B cell (primary cell): Measurements from ENCODE around the gene FADD. TPM values are rescaled to one million over a fixed set of nuclear protein-coding genes. Genes with fewer than 3 reads are reported as not detected.

Experiments
- ATAC-seq: fragments of 200-7000 bp; cut with Tn5 transposase; one replicate; pipeline ENCODE4 v1.10.0; 2021; ENCODE audit warnings: low read depth, mild to moderate bottlenecking, moderate number of reproducible peaks, moderate library complexity
- CTCF ChIA-PET: fragments of 350-600 bp; sonication (Branson Sonifier 250); formaldehyde crosslinking; loops from one replicate; lab custom pipeline; 2021; ENCODE audit warnings: antibody characterized with exemption, inconsistent platforms; lab: Charles Lee
- POLR2A ChIA-PET: fragments of 350-600 bp; sonication (Branson Sonifier 250); formaldehyde crosslinking; loops from one replicate; lab custom pipeline; 2021; ENCODE audit warnings: antibody characterized with exemption; lab: Charles Lee
- DNase-seq: peaks from one replicate; pipeline ENCODE4 v3.0.0; 2013
- H2AFZ ChIP-seq: 2 replicates; pipeline ENCODE4 v1.6.1; 2012; ENCODE audit warnings: mild to moderate bottlenecking, low read depth, low read length; ENCODE audit not compliant: insufficient read depth, poor library complexity, severe bottlenecking
- H3K27ac ChIP-seq, 2 donors: 1 replicate in 1 of 2; 2 replicates in 1 of 2; pipeline ENCODE4 v1.5.1; 2012 to 2013; ENCODE audit warnings: low read length in 2 of 2, mild to moderate bottlenecking in 2 of 2, moderate library complexity in 1 of 2
- H3K27me3 ChIP-seq, 4 experiments: fragments of 200-600 bp in 1 of 4; sonication (generic) in 1 of 4; replicated peaks in 1 of 4; 1 replicate in 2 of 4; 2 replicates in 2 of 4; pipeline versions ENCODE4 v1.6.1 to v1.7.0; 2013 to 2016; ENCODE audit warnings: low read length in 3 of 4, mild to moderate bottlenecking in 2 of 4, mixed read lengths in 1 of 4, moderate library complexity in 1 of 4; ENCODE audit not compliant: insufficient read depth in 4 of 4, control insufficient read depth in 3 of 4; ENCODE audit errors: control extremely low read depth in 1 of 4
- H3K36me3 ChIP-seq, 2 experiments: replicated peaks in 1 of 2; 1 replicate in 1 of 2; 2 replicates in 1 of 2; pipeline versions ENCODE4 v1.6.1 to v1.7.1; 2013; ENCODE audit warnings: low read length in 1 of 2; ENCODE audit not compliant: insufficient read depth in 2 of 2, control insufficient read depth in 1 of 2; ENCODE audit errors: control extremely low read depth in 1 of 2, extremely low read depth in 1 of 2
- H3K4me1 ChIP-seq, 2 donors: fragments of 200-600 bp in 1 of 2; sonication (generic) in 1 of 2; 1 replicate in 1 of 2; 2 replicates in 1 of 2; pipeline versions ENCODE4 v1.5.1 to v1.6.1; 2013 to 2017; ENCODE audit warnings: low read length in 2 of 2; ENCODE audit not compliant: control insufficient read depth in 2 of 2, insufficient read depth in 2 of 2
- H3K4me2 ChIP-seq: replicated peaks from 2 replicates; pipeline ENCODE3; 2012; ENCODE audit warnings: mild to moderate bottlenecking, low read depth, low read length; ENCODE audit not compliant: poor library complexity, severe bottlenecking
- H3K4me3 ChIP-seq, 5 experiments: fragments of 200-600 bp in 1 of 5; sonication (generic) in 1 of 5; 1 replicate in 3 of 5; 2 replicates in 2 of 5; pipeline versions ENCODE4 v1.5.1 to v1.7.0; 2011 to 2016; ENCODE audit warnings: low read length in 4 of 5, mild to moderate bottlenecking in 4 of 5, low read depth in 2 of 5, control low read depth in 1 of 5, moderate library complexity in 1 of 5; ENCODE audit not compliant: insufficient read depth in 1 of 5; ENCODE audit errors: control extremely low read depth in 1 of 5, extremely low read depth in 1 of 5
- H3K79me2 ChIP-seq: fragments of 200-600 bp; sonication (generic); one replicate; pipeline ENCODE4 v1.6.0; 2016; ENCODE audit warnings: low read length; ENCODE audit not compliant: control insufficient read depth, insufficient read depth
- H3K9ac ChIP-seq: fragments of 200-600 bp; sonication (generic); 2 replicates; pipeline ENCODE4 v1.6.1; 2017; ENCODE audit warnings: mild to moderate bottlenecking, low read length, moderate library complexity
- H3K9me3 ChIP-seq, 3 donors: one replicate each; pipeline versions ENCODE4 v1.6.1 to v1.7.1; 2013; ENCODE audit warnings: low read length in 2 of 3; ENCODE audit not compliant: control insufficient read depth in 2 of 3, insufficient read depth in 1 of 3; ENCODE audit errors: control extremely low read depth in 1 of 3
- H4K20me1 ChIP-seq: 2 replicates; pipeline ENCODE4 v1.6.0; 2012; ENCODE audit warnings: mild to moderate bottlenecking, low read length; ENCODE audit not compliant: insufficient read depth, control insufficient read depth, poor library complexity, severe bottlenecking
- H3K27ac Mint-ChIP-seq: one replicate; pipeline ENCODE4 v1.8.0; 2021; ENCODE audit warnings: mixed read lengths
- H3K27me3 Mint-ChIP-seq: one replicate; pipeline ENCODE4 v1.8.0; 2021; ENCODE audit warnings: mixed read lengths
- H3K4me1 Mint-ChIP-seq: one replicate; pipeline ENCODE4 v1.8.0; 2021; ENCODE audit warnings: mixed read lengths
- H3K4me3 Mint-ChIP-seq: one replicate; pipeline ENCODE4 v1.8.0; 2021; ENCODE audit warnings: mixed read lengths
- H3K9me3 Mint-ChIP-seq: one replicate; pipeline ENCODE4 v1.8.0; 2022; ENCODE audit warnings: mixed read lengths; ENCODE audit not compliant: insufficient read depth
- CTCF ChIP-seq: fragments of 200-600 bp; IDR thresholded peaks from one replicate; pipeline ENCODE4 v1.8.0; 2022; ENCODE audit warnings: antibody characterized with exemption, mild to moderate bottlenecking
- EZH2 ChIP-seq: IDR thresholded peaks from 2 replicates; pipeline ENCODE4 v1.6.1; 2012; ENCODE audit warnings: borderline replicate concordance, low read depth, mild to moderate bottlenecking, moderate library complexity, low read length; ENCODE audit not compliant: insufficient read depth, poor library complexity, severe bottlenecking
- WGBS: methylation state at CpG from one replicate; pipeline ENCODE4 v1.1.5; 2013; ENCODE audit warnings: missing lambda C conversion rate; ENCODE audit not compliant: insufficient coverage; 5-methylcytosine and 5-hydroxymethylcytosine counted together
- intact Hi-C: fragments of 100-400 bp; cut with micrococcal nuclease; formaldehyde crosslinking; loops from one replicate; pipeline ENCODE4 v1.10.0; 2022
- polyA plus RNA-seq: library from polyadenylated mRNA; depleted of rRNA; stranded (reverse); fragments of >200 nt; gene quantifications from 2 replicates; pipeline ENCODE4 v1.2.3, GENCODE V29; 2012
- total RNA-seq, 2 donors: library from RNA; stranded (reverse); fragments of 120-200 nt in 1 of 2; gene quantifications; 1 replicate in 1 of 2; 2 replicates in 1 of 2; pipeline versions ENCODE4 v1.2.3 to v1.2.4, GENCODE V29; 2013 to 2022

FADD gene
- total and polyA plus RNA-seq, 2 donors (not counting 1 experiment from before 2014, with no cell fraction given) = 5.4 to 26.6 TPM

- ChIA-PET POLR2A (no interaction called here), CTCF (no interaction called here)
- Histone ChIP-seq H3K9ac (no peak overlapping the region), H2AFZ (no peak overlapping the region), H3K79me2 (no peaks in the 10 kb centered on the region), H3K4me2 (no peak overlapping the region), H3K4me3 (no peak overlapping the region), H3K27me3 (no peaks in the 10 kb centered on the region), H3K4me1 (no peaks in the 10 kb centered on the region), H4K20me1 (no peaks in the 10 kb centered on the region), H3K27ac (no peak overlapping the region), H3K9me3 (no peaks in the 10 kb centered on the region), H3K36me3 (no peaks in the 10 kb centered on the region)
- Mint-ChIP-seq H3K27ac (no peak overlapping the region), H3K27me3 (peaks cover 9% of the 10 kb centered on the region), H3K9me3 (no peaks in the 10 kb centered on the region), H3K4me1 (no peaks in the 10 kb centered on the region), H3K4me3 (no peak overlapping the region)
- no peak for ATAC-seq
- DNase-seq = no peak
- 73% methylated on average over 8 of the region's 8 CpGs for WGBS
- intact Hi-C loops = no loop called here
- TF ChIP-seq CTCF (no peak), EZH2 (no peak)
These were observed 22.6 kb downstream of the FADD start for GRCh38 chr11:70225681-70226177.

- H3K36me3 ChIP-seq = no peaks in the 10 kb centered on the region
- no peak overlapping the region for H3K4me2 ChIP-seq
- Mint-ChIP-seq H3K4me3 (no peak overlapping the region), H3K4me1 (no peaks in the 10 kb centered on the region), H3K9me3 (no peaks in the 10 kb centered on the region), H3K27me3 (peaks cover 6% of the 10 kb centered on the region), H3K27ac (no peak overlapping the region)
- ATAC-seq (no peak), DNase-seq (no peak)
- no peak overlapping the region for H3K9ac ChIP-seq
- ChIA-PET CTCF (no interaction called here), POLR2A (no interaction called here)
- H3K27ac ChIP-seq = no peak overlapping the region
- TF ChIP-seq EZH2 = no peak
- no peak for TF ChIP-seq CTCF
- intact Hi-C loops = no loop called here
- H3K4me3 ChIP-seq = no peak overlapping the region
- H4K20me1 ChIP-seq = no peaks in the 10 kb centered on the region
- H3K27me3 ChIP-seq = no peaks in the 10 kb centered on the region
- H3K9me3 ChIP-seq = no peaks in the 10 kb centered on the region
- H2AFZ ChIP-seq = no peak overlapping the region
- no peaks in the 10 kb centered on the region for H3K79me2 ChIP-seq
- H3K4me1 ChIP-seq = no peaks in the 10 kb centered on the region
- 80% methylated on average over 3 of the region's 3 CpGs for WGBS
These were observed 23.1 kb downstream of the FADD start for GRCh38 chr11:70226183-70226582.
